HG03442 (cell line): Measurements from ENCODE around the gene CSTPP1.
"Not testable (repeated sequence)": the region's sequence is repeated elsewhere in the genome, so short reads cannot be mapped to it uniquely, and the experiment has no call there.

Experiments used
- ATAC-seq: cut with Tn5 transposase; IDR thresholded peaks from one replicate; pipeline ENCODE4 v1.9.1; 2021; ENCODE audit warnings: mild to moderate bottlenecking, moderate library complexity; ENCODE audit not compliant: unreplicated experiment

CSTPP1 gene

GRCh38 chr11:47189100-47189834 lies 252.7 kb downstream of the CSTPP1 start:
- no peak for ATAC-seq

GRCh38 chr11:47191137-47191536 lies 254.6 kb downstream of the CSTPP1 start:
- ATAC-seq, result not testable (repeated sequence)

GRCh38 chr11:47192111-47192510 lies 255.6 kb downstream of the CSTPP1 start:
- no peak for ATAC-seq

GRCh38 chr11:47198161-47198560 lies 261.6 kb downstream of the CSTPP1 start:
- ATAC-seq, result not testable (repeated sequence)

- no peak for ATAC-seq
These were observed 264.5 kb downstream of the CSTPP1 start for GRCh38 chr11:47201015-47201414.

GRCh38 chr11:47202576-47202975 lies 266.0 kb downstream of the CSTPP1 start:
- ATAC-seq, result no peak

GRCh38 chr11:47204637-47204989 lies 268.1 kb downstream of the CSTPP1 start:
- no peak for ATAC-seq

- not testable (repeated sequence) for ATAC-seq
These were observed 270.0 kb downstream of the CSTPP1 start for GRCh38 chr11:47206577-47206976.

- no peak for ATAC-seq
These were observed 270.9 kb downstream of the CSTPP1 start for GRCh38 chr11:47207459-47207858.

- ATAC-seq, result not testable (repeated sequence)
These were observed 271.5 kb downstream of the CSTPP1 start for GRCh38 chr11:47208008-47208552.

GRCh38 chr11:47208628-47209027 lies 272.1 kb downstream of the CSTPP1 start:
- ATAC-seq, result no peak
